HG02970 (cell line): ENCODE measurements around the gene KRTAP10-6.
"Not testable (repeated sequence)": the region's sequence is repeated elsewhere in the genome, so short reads cannot be mapped to it uniquely, and the experiment has no call there.

Source experiments
- ATAC-seq: cut with Tn5 transposase; IDR thresholded peaks from one replicate; pipeline ENCODE4 v1.9.1; 2021; ENCODE audit warnings: mild to moderate bottlenecking, moderate library complexity, moderate number of reproducible peaks; ENCODE audit not compliant: unreplicated experiment, low FRiP score

The KRTAP10-6 gene, protein sequence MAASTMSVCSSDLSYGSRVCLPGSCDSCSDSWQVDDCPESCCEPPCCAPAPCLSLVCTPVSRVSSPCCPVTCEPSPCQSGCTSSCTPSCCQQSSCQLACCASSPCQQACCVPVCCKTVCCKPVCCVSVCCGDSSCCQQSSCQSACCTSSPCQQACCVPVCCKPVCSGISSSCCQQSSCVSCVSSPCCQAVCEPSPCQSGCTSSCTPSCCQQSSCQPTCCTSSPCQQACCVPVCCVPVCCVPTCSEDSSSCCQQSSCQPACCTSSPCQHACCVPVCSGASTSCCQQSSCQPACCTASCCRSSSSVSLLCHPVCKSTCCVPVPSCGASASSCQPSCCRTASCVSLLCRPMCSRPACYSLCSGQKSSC

GRCh38 chr21:44592446-44593311, at the start of gene KRTAP10-6:
Gene KRTAP10-6, minus strand, starts transcription at chr21:44592505. Its CDS starts 21 bp downstream, at chr21:44592484.
- ATAC-seq, result no peak

DNA sequence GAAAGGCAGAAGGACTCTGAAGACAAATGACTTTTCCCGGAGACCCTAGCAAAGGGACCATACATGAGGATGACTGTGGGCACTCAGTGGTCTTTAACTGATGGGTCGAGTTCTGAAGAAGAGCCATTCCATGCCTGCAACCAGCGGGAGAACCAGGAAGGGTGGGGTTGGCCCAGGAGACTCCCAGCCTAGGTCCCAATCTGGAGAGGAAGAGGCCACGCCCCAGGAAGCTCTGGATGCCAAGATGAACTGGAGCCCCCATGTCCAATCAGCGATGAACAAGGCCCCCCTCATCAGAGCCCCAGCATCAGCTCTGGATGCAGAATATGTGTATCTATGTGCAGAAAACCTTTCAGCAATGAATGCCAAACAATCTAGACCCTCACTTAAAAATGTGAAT, 48.5 kb upstream of the KRTAP10-6 start:
- ATAC-seq, result no peak

DNA sequence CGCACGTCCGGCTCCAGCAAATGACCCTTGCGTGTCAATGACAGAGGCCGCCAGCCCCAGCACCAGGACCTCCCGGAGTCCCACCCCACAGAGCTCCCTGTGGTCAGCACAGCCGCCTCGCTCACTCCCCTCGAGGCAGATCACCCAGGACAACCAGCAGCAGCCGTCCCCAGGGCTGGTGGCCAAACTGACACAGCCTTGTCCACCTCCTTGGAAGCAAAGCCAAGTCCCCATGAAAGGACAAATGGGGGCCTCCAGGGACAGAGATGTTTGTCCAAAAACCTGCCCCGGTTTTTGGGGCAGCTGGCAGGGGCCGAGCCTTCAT, 47.0 kb upstream of the KRTAP10-6 start:
- ATAC-seq, result no peak

DNA sequence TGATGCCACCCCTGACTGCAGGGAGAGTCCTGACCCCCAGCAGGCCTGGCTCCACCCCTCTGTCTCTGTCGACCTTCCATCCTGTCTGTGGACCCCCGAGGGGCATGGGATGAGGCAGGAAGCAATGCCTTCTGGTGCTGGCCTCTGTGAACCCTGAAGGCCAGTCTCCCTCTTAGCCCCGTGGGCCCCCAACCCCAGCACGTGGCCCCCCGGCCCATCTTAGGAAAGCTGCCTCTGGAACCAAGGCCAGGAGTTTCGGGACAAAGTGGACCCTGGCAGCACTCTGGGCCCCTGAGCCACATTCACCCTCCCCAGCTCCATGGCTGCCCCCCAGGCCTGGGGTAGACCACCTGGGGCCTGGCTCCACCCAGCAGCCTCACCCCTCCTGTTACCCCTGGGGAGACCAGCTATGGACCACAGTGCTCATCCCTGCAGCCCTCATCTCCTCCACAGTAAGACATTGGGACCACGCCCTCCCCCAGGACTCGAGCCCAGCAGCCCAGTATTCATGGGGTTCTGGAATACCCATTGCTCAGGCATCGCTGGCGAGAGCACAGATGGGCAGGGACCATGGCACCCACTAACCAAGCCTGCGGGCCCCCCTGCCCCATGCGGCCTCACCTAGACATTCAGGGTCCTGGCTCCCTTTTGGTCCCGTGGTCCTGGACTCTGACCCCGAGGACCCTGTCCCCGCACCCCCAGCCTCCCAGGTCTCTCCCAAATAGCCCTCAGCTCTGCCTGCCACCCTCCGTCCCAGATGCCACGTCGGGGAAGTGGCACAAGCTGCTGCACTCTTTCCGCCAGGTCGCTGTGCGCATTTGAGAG, 46.4 kb upstream of the KRTAP10-6 start:
- not testable (repeated sequence) for ATAC-seq

DNA sequence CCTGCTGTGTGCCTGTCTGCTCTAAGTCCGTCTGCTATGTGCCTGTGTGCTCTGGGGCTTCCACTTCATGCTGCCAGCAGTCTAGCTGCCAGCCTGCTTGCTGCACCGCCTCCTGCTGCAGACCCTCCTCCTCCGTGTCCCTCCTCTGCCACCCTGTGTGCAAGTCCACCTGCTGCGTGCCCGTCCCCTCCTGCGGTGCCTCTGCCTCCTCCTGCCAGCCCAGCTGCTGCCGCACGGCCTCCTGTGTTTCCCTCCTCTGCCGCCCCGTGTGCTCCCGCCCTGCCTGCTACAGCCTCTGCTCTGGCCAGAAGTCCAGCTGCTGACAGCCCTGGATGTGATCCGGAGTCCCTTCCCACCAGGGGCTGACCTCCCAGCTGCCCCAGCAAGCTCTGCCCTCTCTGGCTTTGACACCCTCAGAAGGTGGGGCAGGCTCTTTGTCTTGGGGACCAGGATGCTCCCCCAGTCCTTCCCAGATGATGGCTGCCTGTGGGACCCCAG, 45.6 kb upstream of the KRTAP10-6 start:
- not testable (repeated sequence) for ATAC-seq

- no peak for ATAC-seq
These were observed 44.9 kb upstream of the KRTAP10-6 start, which contains the start of gene KRTAP10-10 for GRCh38 chr21:44637018-44637850. Gene KRTAP10-10, plus strand, starts transcription at chr21:44637356. Its CDS starts 62 bp downstream, at chr21:44637418.

DNA sequence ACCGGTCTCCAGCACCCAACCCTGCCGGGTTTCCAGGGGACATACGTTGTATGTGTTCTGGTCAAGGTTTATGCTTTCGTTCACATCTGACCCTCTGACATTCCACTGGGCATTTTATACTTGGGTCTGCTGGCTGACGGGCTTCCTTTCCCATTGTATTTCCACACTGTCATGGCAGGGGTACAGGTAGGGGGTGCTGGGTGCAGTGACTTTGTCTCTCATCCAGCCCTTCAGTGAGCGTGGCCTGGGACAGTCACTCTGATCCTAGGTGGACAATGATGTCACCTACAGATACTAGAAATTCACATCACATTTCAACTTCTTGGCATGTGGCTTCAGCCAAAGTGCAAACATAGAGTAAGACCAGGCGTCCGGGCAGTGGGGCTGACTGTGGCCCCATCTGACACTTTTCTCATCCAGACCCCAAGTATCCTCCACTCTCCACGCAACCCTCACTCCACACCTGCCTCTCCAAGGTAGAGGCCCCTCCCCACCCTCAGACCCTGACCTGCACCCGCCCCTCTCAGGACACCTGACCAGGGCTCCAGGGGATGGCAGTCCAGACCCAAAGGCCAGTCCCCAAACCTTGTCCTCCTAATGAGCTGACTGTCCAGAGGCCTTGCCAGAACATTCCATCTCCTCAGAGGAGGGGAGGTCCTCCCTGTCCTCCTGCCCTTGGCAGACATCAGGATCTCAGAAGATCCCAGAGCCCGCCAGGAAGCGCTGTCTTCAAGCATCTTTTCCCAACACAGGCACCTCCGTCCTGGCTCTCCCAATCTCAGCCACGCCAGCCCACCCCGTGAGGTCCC, 44.1 kb upstream of the KRTAP10-6 start:
- no peak for ATAC-seq

DNA sequence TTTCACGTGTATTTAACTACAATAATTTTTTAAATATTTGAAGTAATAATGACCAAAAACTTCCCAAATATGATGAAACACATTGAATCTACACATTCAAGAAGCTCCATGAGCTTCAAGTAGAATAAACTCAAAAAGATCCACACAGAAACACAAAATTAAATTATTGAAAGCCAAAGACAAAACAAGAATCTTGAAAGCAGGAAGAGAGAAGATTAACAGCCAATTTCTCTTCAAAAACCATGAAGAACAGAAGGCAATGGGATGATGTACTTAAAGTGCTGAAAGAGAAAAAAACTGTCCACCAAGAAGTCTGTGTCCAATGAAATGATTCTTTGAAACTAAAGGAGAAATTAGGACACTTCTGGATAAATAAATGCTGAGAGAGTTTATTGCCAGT, 39.8 kb upstream of the KRTAP10-6 start:
- no peak for ATAC-seq

DNA sequence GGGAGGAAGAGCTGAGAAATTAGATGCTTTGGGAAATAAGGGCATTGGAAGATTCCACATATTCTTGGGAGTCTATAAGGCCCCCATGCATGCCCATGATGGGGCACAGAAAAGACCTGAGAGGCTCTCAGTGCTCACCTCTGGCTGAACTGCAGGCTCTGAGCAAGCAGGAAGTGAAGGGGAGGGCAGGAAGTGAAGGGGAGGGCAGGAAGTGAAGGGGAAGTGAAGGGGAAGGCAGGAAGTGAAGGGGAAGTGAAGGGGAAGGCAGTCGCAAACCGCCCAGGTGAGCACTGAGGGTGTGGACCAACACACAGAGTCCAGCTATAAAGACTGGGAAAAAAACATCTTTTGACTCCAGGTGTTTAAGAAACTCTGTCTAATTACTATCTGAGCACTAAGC, 38.1 kb upstream of the KRTAP10-6 start:
- ATAC-seq, result no peak

DNA sequence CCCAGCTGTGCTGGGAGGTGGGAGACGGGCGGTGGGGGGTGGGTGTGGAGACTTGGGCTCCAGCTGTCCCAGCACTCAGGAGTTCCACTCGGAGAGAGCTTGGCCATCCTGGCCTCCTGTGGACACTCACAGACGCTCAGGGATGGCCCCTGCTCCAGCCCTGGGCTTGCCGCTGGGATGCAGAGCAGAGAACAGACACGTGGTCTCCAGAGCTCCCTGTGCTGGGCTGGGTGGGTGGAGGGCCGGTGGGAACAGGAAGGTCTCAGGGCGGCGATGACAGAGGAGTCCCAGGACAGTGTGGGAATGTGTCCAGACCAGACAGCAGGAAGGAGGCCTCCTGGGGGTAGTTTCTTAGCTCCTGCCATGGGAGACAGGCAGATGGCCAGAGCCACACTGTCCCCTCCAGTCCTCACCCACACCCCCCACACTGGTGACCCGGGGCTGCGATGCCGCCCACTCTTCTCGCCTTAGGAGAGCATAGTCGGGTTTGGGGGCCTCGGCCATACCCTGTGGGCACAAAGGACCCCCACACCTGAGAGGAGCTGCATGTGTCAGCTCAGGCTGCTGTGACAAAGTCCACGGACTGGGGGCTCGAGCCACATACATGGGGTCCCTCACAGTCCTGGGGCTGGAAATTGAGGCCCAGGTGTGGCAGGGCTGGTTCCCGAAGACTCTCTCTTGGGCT, 36.5 kb upstream of the KRTAP10-6 start:
- no peak for ATAC-seq

DNA sequence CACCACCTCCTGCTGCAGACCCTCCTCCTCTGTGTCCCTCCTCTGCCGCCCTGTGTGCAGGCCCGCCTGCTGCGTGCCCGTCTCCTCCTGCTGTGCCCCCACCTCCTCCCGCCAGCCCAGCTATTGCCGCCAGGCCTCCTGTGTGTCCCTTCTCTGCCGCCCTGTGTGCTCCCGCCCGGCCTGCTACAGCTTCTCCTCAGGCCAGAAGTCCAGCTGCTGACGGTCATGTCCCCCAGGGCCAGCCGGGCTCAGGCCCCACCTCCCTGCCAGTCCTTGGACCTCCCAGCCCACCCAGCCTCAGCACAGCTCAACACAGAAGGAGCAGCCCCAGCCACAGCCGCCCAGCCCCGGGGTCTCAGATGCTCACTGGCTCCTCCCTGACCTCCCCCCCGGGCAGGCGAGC, 35.5 kb upstream of the KRTAP10-6 start:
- not testable (repeated sequence) for ATAC-seq

- not testable (repeated sequence) for ATAC-seq
These were observed 35.0 kb upstream of the KRTAP10-6 start for GRCh38 chr21:44627181-44627822.

DNA sequence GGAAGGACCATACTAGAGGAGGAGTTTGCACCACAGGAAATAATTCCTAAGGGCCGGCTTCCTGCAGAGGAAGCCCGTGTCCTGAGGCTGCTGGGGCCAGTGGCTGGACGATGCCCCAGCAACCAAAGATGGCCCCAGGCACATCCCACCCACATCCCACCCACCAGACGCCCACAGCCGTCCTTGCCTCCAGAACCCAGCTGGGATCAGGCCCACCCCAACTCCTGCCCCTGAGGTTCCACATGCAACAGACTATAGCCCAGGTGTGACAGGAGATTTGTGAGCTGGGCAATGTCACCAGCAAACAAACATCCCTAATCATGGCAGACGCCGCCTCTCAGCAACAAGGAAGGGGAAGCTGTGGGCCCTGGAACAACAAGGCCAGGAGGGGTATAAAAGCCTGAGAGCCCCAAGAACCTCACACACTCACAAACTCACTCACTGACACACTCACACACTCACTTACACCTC, 34.4 kb upstream of the KRTAP10-6 start, which contains the start of gene KRTAP10-9:
KRTAP10-9 (plus strand) TSS at position 421 of the 471 bp plus-strand sequence. CDS start 79 bp downstream, outside the sequence.
- ATAC-seq, result no peak

DNA sequence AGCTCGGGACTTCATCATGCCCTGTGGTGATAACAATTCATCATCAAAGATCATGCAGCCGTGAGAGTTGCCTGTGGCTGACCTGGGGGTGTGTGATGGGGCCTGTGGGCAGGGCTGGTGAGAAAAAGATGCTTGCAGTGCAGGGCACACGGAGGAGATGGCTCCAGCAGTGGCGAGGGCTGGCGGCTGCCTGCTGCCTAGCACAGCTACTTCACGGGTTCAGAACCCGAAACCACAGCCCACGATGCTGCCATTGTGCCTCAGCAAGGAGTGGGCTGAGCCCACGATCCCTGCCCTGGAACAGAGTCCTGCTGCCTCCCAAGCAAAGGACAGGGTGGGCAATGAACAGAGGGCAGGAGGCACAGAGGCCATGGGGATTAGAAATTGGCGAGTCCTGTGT, 34.0 kb upstream of the KRTAP10-6 start:
- ATAC-seq, result no peak

DNA sequence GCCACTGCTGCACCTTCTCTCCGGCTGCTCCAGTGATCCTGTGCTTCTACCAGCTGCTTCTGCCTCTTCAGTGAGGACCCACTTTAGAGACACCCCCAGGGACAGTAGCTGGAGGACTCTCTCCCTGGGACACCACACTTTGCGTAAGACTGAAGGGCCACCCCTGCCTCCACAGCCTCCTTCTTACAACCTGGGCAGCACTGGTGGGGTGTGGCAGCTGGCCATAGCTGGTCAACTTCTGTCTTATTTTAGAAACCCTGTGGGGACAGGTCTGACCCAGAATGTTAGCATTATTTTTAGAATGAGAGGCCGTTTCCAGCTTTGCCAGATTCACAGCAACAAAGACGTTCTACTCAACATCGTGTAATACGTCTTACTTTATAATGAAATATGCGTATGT, 33.5 kb upstream of the KRTAP10-6 start:
- no peak for ATAC-seq

DNA sequence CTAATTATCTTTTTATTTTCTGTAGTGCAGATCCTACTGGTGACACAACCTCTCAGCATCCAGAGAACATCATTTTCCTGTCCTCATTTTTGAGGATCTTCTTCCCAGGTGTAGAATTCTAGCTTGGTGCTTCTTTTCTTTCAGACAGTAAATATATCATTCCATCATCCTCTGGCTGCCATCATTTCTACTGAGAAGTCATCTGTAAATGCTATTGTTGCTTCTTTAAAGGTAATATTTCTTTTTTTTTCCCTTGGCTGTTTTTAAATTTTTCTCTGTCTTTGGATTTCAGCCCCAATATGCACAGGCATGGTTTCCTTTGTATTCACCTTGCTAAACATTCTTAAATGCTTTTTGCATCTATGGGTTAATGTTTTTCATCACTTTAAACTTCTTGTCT, 31.3 kb upstream of the KRTAP10-6 start:
- no peak for ATAC-seq

GRCh38 chr21:44619886-44620285, 27.6 kb upstream of the KRTAP10-6 start:
- no peak for ATAC-seq
